Retinal pigment epithelial cell (primary cell): ENCODE measurements around the gene SLF2.
A peak's percentile ranks its signal among the peaks of the same experiment; 100 is the strongest.

Source experiments
- DNase-seq: peaks from one replicate; pipeline ENCODE4 v3.0.0-alpha.2; 2010; ENCODE audit warnings: low read depth
- H3K4me3 ChIP-seq: 2 replicates; pipeline ENCODE4 v1.5.1; 2011; ENCODE audit warnings: mild to moderate bottlenecking, low read length, control low read depth, moderate library complexity
- CTCF ChIP-seq: conservative IDR thresholded peaks from 2 replicates; pipeline ENCODE4 v1.5.1; 2011; ENCODE audit warnings: low read depth, low read length, control low read depth, inconsistent platforms

SLF2 gene

GRCh38 chr10:101012525-101013364, 100.0 kb downstream of the SLF2 start:
- no peak for DNase-seq
- TF ChIP-seq CTCF: peak; percentile 71
- H3K4me3 ChIP-seq: no peak overlapping the region

GRCh38 chr10:101013365-101013825, 100.6 kb downstream of the SLF2 start:
- H3K4me3 ChIP-seq: no peak overlapping the region
- no peak for DNase-seq
- no peak for TF ChIP-seq CTCF

GRCh38 chr10:101014230-101014884, 101.6 kb downstream of the SLF2 start:
- peak; percentile 98 for TF ChIP-seq CTCF
- DNase-seq: no peak

More at GRCh38 chr10:101014230-101014884, 101.6 kb downstream of the SLF2 start:
- no peak overlapping the region for H3K4me3 ChIP-seq
